ENCODE data around the gene PRXL2B.
A peak's percentile ranks its signal among the peaks of the same experiment; 100 is the strongest.
"Not testable (repeated sequence)": the region's sequence is repeated elsewhere in the genome, so short reads cannot be mapped to it uniquely, and the experiment has no call there.

PRXL2B gene

DNA sequence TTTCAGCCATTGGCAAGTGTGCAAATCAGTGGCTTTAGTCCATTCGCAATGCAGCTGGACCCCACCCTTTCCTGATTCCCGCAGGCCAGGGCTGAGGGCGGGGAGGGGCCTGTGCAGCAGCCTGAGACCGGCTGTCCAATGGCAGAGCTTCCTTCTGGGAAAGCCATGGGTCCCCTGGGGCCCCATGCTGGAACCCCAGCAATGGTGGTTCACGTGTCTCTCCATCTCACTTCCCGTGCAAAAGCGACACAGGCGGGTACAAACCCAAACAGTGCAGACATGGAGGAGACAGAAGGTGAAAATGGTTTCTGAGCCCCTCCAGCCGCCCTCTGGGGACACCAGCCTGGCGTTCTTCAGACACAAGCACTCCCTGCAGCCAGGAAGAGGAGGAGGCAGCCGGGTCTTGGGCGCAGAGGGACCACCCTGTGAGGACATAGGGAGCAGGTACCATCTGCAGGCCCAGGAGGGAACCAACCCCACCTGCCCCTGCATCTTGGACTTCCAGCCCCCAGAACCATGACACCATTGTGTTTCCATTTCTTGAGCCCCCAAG lies 36.2 kb upstream of the PRXL2B start:
- not testable (repeated sequence) for DNase-seq (ENCODE audit: low read depth)

DNA sequence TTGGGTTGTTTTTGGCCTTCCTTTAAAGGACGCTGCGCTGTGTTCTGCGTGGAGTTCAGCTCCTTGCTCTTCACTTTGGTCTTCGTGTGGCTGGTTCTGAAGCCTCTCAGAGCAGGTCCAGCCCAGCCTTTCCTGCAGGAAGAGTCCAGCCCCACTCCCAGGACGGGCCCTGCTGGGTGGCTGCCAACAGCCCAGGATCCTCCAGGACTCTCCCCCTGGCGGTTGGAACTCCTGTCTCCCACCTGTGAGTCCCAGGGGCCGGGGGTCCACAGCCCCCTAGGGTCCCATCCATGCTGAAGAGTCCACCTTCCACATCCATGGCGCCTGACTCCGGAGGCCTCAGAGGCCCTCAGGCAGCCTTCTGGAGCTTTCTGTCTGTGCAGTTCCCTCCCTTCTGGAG lies 35.0 kb upstream of the PRXL2B start:
- DNase-seq (ENCODE audit: low read depth) = not testable (repeated sequence)

- no peak for DNase-seq (ENCODE audit: low read depth)
These were observed 34.4 kb upstream of the PRXL2B start for GRCh38 chr1:2552189-2552588.

- not testable (repeated sequence) for DNase-seq (ENCODE audit: low read depth)
These were observed 33.5 kb upstream of the PRXL2B start for GRCh38 chr1:2553076-2553475.

- no peak for DNase-seq (ENCODE audit: low read depth)
These were observed 32.5 kb upstream of the PRXL2B start for GRCh38 chr1:2553871-2554620.

- no peak for DNase-seq (ENCODE audit: low read depth)
These were observed 31.8 kb upstream of the PRXL2B start for GRCh38 chr1:2554621-2555387.

- DNase-seq (ENCODE audit: low read depth) = peak; percentile 55
These were observed 30.8 kb upstream of the PRXL2B start for GRCh38 chr1:2555634-2556276.

GRCh38 chr1:2556277-2556677 lies 30.3 kb upstream of the PRXL2B start, which contains the start of gene TNFRSF14:
Gene TNFRSF14, plus strand, starts transcription at chr1:2556371. Its CDS starts 294 bp downstream, at chr1:2556665.
- no peak for DNase-seq (ENCODE audit: low read depth)

DNA sequence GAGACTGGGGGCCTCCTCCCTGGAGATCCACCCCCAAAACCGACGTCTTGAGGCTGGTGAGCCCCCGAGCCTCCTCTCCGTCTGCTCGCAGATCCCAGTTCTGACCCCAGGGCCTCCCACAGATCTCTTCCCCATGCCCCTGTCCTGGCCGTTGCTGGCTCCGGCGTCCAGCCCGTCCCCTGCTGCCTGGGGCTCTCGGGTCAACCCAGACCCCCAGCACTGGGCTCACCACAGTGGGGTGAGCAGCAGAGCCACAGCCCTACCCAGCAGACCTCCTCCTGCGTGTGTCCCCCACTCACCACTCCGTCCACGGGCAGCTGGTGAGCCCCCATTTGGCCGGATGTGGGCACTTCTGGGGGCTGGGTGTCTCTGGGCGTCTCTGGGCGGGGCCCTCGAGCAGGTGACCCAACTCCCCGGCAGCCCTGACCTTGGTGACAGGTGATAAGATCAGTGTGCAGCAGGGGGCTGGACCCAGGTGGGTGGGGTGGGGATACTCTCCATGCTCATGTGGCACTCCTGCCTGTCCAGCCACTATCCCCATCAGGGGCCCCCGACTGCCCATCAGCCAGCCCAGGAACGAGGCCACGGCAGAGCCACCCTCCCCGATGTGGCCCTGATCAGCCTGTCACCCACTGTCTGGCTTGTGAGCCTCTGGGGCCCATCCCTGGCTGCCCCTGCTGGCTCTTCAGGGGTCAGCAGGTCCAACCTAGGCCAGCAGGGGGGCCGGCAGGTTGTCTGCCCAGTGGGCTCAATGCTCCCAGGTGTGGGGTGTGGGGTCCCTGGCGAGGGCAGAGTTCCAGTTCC lies 29.7 kb upstream of the PRXL2B start:
- DNase-seq (ENCODE audit: low read depth) = no peak

GRCh38 chr1:2557482-2558400 lies 28.8 kb upstream of the PRXL2B start:
- DNase-seq (ENCODE audit: low read depth) = no peak

DNA sequence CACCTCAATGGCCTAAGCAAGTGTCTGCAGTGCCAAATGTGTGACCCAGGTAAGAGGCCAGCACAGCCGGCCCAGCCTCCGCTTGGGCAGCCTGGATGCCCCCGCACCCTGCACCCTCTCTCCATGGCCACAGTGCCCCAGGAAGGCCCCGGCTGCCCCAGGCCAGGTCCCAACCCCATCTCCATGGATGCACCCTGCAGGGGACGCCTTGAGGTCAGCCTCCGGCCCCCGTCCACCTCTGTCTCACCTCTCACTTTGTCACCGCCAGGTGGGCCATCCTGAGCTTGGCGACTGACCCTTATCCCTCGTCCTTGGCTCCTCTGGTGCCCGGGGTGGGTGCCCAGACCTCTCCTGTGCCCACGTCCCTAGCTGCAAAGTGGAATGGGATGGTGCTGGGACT lies 28.2 kb upstream of the PRXL2B start:
- DNase-seq (ENCODE audit: low read depth) = no peak

GRCh38 chr1:2558861-2559260 lies 27.7 kb upstream of the PRXL2B start:
- DNase-seq (ENCODE audit: low read depth) = no peak

- DNase-seq (ENCODE audit: low read depth) = no peak
These were observed 26.9 kb upstream of the PRXL2B start for GRCh38 chr1:2559509-2560298.

DNA sequence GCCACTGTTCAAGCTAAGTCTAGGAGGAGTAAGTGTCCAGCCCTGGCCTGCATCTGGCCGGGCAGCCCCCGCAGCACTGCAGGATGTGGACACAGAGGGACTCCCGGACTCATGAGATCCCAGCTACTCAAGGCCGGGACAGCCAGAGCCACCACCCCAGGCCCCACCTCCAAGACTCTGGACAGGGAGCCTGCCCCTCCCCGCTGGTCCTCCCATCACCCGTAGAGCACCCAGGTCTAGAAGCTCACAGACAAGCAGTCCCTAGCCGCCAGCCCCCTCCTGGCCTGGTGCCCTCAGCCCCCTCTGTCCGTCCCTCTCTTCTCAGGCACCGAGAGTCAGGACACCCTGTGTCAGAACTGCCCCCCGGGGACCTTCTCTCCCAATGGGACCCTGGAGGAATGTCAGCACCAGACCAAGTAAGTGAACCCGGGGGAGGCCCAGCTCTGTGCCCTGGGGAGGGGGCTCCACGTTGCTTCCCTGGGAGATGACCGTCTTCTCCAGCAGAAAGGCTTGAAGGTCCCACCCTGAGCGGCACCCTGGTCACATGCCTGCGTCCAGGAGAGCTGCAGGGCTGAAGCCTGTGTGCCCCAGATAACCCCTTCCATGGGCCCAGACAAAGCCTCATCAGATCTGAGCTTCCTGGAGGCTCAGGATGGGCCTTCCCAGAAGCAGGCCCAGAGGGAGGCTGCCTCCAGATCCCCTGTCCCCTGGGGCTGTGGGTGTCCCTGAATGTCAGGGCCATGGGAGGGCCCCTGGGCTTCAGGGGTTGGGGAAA lies 26.1 kb upstream of the PRXL2B start:
- no peak for DNase-seq (ENCODE audit: low read depth)

- DNase-seq (ENCODE audit: low read depth) = no peak
These were observed 25.1 kb upstream of the PRXL2B start for GRCh38 chr1:2561446-2561845.

GRCh38 chr1:2561898-2562895 lies 24.4 kb upstream of the PRXL2B start:
- no peak for DNase-seq (ENCODE audit: low read depth)

- DNase-seq (ENCODE audit: low read depth) = no peak
These were observed 23.4 kb upstream of the PRXL2B start for GRCh38 chr1:2563205-2563604.
